IPS DF 19.7 (cell line): ENCODE measurements around the gene TFPI.
"Not testable (repeated sequence)": the region's sequence is repeated elsewhere in the genome, so short reads cannot be mapped to it uniquely, and the experiment has no call there.

Experiments
- DNase-seq: peaks from one replicate; pipeline ENCODE4 v3.0.0-alpha.2; 2013; ENCODE audit warnings: low read depth, low spot score

Gene TFPI

DNA sequence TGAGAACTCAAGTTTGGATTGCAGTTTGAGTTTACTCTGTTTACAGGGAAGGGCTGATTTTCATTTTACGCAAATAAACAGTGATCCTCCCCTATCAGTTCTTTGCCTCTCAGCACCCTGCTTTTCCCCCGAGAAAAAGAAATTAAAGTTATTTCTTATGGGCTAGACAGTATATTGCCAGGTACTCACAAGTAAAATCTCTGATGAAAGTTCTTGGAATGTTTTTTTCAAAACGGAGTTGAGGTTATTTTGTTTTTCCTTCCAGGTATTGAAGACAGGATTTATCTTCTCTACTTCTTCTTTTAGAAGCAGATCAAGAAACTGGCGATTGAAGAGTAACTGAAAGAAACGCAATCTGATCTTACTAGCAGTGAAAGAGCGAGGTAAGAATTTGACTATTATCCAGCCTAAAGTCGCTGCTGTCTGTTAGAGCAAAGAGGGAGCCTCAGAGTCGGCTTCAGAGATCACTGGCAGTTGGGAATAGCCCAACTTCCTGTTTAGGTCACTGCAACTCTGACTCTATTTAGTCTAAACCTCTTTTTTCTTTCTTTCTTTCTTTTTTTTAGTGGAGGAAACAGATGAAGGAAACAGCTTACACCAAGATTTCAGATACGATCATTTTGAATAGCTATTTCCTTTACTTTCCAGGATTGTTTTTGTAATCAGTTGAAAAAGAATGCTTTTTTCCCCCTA is at the start of gene TFPI:
Gene TFPI, minus strand, starts transcription at position 425 of the 693 bp plus-strand sequence. CDS start 50,667 bp downstream, outside the sequence.
- DNase-seq: no peak

DNA sequence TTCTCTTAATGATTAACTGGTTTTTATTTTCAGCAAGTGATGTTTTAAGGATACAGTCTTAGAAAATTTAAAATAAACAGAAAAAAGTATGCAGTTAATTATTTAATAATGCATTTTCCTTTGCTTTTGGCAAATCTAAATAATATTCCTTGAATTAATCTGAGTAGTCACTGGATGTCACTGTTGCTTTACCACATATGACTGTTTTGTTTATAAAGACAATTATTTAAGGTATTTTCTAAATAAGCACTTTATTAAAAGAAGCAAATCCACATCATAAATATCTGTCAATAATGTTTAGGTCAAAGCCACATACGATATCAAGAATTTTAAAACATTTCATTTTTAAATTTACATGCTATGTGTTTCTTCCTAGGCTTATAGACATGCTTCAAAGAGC is 40.6 kb upstream of the TFPI start:
- no peak for DNase-seq

- DNase-seq: no peak
Measured at GRCh38 chr2:187593697-187594096, 39.5 kb upstream of the TFPI start.

GRCh38 chr2:187593098-187593497 is 38.9 kb upstream of the TFPI start:
- no peak for DNase-seq

DNA sequence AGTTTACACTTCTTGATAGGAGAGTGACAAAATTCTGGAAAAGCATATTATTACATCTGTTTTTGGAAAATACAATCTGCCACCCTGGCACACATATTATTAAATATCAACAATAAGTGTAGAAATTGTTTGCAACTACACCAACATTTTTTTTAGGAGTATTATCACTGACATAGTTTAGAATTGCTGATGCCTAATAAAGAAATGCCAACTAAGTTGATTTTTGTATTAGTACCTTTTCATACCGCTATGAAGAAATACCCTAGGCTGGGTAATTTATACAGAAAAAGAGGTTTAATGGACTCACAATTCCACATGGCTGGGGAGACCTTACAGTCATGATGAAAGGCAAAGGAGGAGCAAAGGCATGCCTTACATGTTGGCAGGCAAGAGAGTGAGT is 35.9 kb upstream of the TFPI start:
- no peak for DNase-seq

- no peak for DNase-seq
Measured at GRCh38 chr2:187586011-187586641, 31.9 kb upstream of the TFPI start.

GRCh38 chr2:187581125-187581896 is 27.1 kb upstream of the TFPI start:
- DNase-seq: no peak

DNA sequence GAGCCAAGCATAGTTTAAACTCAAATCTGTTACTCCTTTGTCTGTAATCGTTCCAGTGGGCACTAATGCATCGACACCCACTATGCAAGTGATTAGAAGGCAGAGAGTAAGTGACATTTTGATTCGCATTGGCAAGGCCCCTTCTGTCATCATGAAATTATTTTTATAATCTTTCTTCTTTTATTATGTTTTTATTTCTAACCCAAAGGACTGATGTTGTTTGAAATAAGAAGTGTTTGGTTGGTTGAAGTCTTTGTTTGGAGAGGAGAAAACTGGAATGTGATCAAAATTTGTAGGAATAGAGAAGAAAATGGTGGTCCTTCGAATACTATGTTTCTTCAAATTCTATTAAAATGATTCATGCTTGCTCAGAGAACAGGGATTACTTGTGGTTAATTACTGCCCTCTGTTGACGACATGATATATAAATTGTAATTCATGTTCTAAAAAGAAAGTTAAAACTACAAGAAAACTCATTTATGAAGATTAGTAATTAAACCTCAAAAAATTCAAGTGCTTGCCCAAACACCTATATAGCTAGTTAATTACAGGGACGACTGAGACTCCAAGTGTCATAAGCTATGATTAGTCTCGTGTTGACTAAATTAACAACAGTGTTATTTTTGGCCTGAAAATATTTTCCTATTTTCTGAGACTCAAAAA is 26.4 kb upstream of the TFPI start:
- DNase-seq: no peak

GRCh38 chr2:187577310-187577709 is 23.1 kb upstream of the TFPI start:
- no peak for DNase-seq

DNA sequence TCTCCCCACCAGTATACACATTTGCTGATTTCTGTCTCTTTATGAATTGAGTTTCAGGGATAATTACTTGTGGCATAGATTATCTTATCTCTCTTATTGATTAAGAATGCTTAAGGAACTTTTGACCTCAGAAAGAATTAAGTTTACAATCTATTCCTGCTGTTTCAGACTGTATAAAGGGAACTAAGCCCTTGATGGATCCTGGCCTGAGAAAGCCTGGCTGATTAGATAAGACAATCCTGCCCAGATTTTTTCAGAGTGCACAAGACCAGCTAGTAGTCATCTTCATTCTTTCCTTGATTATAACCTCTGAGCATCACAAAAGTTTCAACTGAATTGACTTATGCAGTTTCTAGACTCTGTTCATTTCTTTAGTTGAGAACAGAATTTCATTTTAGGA is 22.7 kb upstream of the TFPI start:
- DNase-seq: no peak

GRCh38 chr2:187575751-187576067 is 21.5 kb upstream of the TFPI start:
- no peak for DNase-seq

- DNase-seq: no peak
Measured at GRCh38 chr2:187574969-187575750, 20.9 kb upstream of the TFPI start.

- no peak for DNase-seq
Measured at GRCh38 chr2:187573722-187574121, 19.5 kb upstream of the TFPI start.

DNA sequence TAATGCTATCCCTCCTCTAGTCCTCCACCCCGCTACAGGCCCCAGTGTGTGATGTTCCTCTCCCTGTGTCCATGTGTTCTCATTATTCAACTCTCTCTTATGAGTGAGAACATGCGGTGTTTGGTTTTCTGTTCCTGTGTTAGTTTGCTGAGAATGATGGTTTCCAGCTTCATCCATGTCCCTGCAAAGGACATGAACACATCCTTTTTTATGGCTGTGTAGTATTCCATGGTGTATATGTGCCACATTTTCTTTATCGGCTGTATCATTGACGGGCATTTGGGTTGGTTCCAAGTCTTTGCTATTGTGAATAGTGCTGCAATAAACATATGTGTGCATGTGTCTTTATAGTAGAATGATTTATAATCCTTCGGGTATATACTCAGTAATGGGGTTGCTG is 17.8 kb upstream of the TFPI start:
- not testable (repeated sequence) for DNase-seq

- DNase-seq: no peak
Measured at GRCh38 chr2:187569571-187569970, 15.3 kb upstream of the TFPI start.

DNA sequence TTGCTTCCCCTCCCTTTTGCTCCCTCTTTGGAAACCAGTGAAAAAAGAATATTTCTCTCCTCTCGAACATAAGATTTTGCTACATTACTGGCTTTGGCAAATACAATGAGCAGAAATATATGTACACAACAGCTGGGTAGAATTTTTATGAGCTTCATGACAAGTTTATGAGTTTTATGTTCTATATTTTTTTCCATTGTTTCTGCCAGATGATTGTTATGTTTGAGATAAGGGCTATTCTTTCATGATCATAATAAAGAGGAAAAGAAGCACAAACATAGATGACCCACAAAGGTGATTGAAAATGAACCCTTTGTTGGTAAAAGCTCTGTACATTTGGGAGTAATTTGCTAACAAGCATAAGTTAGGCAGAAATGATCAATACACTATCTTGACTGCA is 14.8 kb upstream of the TFPI start:
- no peak for DNase-seq

DNA sequence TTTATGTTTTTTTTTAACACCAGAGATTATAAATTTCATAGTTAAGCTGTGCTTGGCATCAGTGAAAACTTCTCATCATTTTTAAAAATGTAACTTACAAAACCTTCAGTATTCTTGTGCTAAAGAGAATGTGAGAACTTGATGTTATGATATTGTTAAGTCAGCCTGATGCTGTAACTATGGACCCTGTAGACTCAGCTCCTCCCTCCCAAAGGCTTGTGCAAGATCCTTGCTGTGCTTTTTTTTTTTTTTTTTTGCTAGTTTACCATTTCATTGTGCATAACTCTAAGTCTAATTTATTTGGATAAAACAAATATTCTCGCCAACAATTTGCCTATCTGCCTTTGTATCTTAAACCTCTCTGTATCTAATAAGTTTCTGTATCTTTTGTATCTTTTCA is 12.9 kb upstream of the TFPI start:
- no peak for DNase-seq

DNA sequence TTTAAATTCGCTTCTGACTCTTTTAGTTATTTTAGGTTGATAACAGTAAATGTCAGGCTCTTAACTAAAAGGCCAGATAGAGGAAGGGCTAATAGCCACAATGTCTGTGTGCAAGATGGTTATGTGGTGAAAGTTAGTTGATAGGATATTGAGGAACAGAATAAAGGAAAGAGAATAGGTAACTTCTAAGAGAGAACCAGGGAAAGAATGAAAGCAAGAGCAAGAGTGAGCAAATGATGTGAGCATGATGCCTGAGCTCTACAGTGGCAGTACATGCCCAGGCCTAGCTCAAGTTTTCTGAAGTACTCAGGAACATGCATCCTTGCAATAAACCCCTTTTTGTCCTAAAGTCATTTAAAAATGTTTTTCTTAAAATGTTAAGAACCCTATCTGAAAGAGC is 12.5 kb upstream of the TFPI start:
- DNase-seq: no peak

DNA sequence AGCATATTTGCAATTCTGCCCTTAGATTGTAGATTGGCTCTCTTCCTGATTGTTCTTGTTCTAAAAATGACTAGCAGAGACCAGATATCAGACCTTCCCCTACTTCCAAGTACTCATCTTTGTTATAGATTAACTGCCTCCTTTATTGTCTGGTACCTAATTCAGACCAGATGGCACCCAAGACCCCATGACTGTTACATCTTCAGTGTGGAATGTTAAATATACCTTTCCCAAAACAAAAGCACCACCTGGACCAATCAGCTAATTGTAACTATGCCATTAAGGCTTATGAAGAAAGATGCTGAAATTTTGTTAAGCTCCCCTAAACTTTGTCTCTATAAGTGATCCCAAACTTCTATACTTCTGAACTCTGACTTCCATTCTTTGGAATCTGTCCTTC is 12.0 kb upstream of the TFPI start:
- DNase-seq: no peak

DNA sequence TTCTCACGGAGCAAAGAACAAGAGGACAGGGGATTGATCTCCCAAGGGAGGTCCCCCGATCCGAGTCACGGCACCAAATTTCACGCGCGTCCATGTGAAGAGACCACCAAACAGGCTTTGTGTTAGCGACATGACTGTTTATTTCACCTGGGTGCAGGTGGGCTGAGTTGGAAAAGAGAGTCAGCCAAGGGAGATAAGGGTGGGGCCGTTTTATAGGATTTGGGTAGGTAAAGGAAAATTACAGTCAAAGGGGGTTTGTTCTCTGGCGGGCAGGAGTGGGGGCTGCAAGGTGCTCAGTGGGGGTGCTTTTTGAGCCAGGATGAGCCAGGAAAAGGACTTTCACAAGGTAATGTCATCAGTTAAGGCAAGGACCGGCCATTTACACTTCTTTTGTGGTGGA is 11.4 kb upstream of the TFPI start:
- not testable (repeated sequence) for DNase-seq

DNA sequence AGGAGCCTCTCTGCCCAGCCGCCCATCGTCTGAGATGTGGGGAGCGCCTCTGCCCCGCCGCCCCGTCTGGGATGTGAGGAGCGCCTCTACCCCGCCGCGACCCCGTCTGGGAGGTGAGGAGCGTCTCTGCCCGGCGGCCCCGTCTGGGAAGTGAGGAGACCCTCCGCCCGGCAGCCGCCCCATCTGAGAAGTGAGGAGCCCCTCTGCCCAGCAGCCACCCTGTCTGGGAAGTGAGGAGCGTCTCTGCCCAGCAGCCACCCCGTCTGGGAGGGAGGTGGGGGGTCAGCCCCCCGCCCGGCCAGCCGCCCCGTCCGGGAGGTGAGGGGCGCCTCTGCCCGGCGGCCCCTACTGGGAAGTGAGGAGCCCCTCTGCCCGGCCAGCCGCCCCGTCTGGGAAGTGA is 2.3 kb upstream of the TFPI start:
- DNase-seq: not testable (repeated sequence)

DNA sequence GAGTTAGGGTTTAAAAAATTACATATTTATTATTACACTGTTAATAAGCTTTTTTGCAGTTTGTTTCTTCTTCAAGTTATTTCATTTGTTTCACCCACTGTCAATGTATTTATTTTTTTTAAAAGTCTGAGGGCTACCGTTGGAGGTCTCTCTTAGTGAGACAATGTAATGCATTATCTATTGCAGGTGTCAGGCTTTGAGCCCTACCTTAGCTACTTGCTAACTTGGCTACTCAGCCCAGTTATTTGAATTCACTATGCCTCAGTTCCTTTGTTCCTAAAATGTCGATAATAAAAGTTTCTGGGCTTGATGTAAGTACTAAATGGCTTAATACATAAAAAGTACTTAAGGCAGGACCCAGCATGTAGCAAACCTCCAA is 458 bp upstream of the TFPI start:
- no peak for DNase-seq
